ENCODE results near the gene RHBDF2. TPM values are rescaled to one million over a fixed set of nuclear protein-coding genes. Genes with fewer than 3 reads are reported as not detected.

Gene RHBDF2
- total RNA-seq, 2 experiments from 2014 or later = 20.7 to 22.2 TPM

DNA sequence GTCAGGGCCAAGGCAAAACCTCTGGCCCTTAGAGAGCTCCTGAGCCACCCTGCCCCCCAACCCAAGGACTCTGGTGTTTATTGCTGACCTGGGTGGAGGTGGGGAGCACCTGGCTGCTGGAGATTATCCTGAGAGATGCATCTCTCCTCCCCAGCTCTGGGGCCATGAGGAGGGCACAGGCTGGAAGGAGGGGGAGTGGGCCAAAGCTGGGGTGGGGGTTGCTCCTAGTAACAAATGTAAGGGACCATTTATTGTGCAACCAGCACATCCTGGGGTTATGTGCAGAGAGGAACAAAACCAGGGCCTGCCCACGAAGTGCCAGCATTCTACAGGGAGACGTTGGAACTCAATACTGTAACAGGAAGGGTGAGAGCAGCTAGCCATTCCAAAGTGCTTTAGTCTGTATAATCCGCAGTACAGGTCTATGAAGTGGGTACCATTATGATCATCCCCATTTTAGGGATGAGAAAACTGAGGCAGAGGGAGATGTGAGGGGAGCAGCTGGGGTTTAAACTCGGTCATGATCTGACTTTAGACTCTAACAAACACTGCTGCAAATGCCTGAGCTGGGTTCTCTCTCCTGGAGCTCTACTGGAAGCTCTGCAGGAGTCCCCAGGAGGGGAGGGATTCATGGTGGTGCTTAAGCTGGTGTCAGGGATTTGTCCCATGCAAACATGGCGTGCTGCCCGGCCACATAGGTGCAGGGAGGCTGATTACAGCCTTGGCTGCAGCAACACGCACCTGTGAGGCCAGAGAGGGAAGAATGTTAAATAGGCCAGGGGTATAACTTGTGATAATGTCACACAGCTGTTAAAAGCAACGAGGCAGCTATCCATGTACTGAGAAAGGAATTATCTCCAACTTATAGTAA is 1.4 kb upstream of the RHBDF2 start:
- H3K9me3 Mint-ChIP-seq = no peaks in the 10 kb centered on the region
- H3K4me3 Mint-ChIP-seq = no peak overlapping the region
- H3K27me3 Mint-ChIP-seq = no peaks in the 10 kb centered on the region
- no peak for DNase-seq
- peak overlapping the region; percentile 51 for H3K27ac Mint-ChIP-seq
- H3K4me1 Mint-ChIP-seq = peaks cover 24% of the 10 kb centered on the region
- H3K36me3 Mint-ChIP-seq = peaks cover 2% of the 10 kb centered on the region

DNA sequence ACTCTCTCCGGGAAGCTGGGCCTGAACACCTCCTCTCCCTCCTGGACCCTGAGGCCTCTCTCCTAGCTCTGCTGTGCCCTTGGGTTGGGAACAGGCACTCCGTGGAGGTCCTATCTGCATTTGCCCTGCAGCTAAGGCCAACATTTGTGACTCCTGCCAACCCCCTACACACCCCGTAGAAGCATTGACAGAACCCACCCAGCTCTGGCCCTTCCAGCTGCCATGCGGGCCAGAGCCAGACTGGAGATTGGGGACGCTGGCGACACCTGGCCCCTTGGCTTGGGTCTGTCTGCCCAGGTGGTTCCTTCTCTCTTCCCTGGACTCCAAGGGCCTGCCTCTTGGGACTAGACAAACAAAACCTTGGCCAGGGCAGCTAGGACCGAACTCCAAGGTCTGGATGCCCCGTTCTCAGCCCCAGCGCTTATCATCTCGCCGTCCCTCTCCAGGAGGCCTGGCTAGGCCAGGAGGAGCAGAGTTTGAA is 644 bp upstream of the RHBDF2 start:
- Mint-ChIP-seq H3K9me3 (no peaks in the 10 kb centered on the region), H3K36me3 (peaks cover 2% of the 10 kb centered on the region), H3K4me1 (peaks cover 26% of the 10 kb centered on the region), H3K27ac (peak overlapping the region; percentile 92), H3K27me3 (no peaks in the 10 kb centered on the region), H3K4me3 (peak overlapping the region; percentile 80)
- DNase-seq = no peak

DNA sequence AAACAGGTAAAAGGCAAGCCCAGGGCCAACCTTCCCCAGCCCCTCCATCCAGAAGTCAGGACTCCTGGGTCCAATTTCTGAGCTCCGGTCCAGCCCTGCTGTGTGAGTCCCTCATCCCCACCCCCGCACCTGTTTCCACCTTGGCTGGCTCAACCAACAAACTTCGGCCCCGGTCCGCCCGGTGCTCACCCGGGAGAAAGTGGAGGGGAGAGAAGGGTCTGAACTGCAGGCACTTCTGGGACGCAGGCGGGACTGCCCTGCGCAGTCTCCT is 541 bp downstream of the RHBDF2 start:
- Mint-ChIP-seq H3K9me3 (no peaks in the 10 kb centered on the region), H3K27me3 (no peaks in the 10 kb centered on the region), H3K4me1 (peaks cover 27% of the 10 kb centered on the region), H3K4me3 (peak overlapping the region; percentile 90), H3K36me3 (peaks cover 2% of the 10 kb centered on the region), H3K27ac (peak overlapping the region; percentile 74)
- no peak for DNase-seq

DNA sequence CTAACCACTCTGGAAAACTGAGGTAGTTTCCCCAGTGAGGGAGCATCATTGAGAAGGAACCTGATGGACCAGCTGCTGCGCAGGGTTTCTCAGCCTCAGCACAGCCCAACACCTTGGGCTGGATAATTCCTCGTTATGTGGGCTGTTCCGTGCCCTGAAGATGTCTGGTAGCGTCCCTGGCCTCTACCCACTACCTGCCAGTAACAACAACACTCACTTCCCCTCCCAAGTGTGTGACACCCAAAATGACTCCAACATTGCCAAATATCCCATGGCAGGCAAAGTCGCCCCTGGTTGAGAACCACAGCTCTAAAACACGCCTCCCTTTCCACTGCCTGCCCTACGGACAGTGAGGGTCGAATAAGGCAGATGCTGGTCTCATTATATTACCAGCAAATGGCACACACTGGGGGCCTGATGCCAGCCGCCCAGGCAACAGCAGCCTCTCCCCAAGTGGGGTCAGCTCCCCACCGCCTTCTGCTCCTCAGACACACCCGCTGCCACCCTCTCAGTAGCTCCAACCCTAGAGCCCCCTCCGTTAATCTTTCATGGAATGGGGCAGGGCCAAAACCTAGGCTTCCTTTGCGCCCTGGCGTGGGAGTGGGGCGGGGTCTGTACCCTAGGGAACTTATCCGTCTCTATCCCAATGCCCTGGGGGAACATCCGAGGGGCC is 1.0 kb downstream of the RHBDF2 start:
- Mint-ChIP-seq H3K36me3 (peaks cover 2% of the 10 kb centered on the region), H3K4me1 (peaks cover 27% of the 10 kb centered on the region), H3K27ac (no peak overlapping the region), H3K4me3 (peak overlapping the region; percentile 90), H3K27me3 (no peaks in the 10 kb centered on the region), H3K9me3 (no peaks in the 10 kb centered on the region)
- DNase-seq = no peak

DNA sequence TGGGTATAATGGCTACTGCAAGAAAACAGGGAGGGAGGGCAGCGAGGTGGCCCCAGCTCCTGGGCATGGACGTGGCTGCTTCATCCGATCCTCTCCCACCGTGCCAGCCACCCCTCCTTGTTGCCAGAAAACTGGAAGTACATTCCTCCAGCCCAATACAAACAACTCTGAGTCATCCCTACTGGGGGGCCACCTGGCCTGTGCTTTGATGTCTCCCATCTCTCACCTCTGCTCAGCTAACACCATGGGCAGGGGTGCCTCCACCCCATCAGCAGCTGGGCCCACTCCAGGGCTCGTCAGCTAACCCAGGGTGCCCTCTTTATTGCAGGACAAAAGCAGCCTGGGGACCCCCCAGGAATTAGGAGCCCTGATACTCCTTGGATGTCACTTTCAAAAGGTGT is 2.0 kb downstream of the RHBDF2 start:
- H3K27me3 Mint-ChIP-seq = no peaks in the 10 kb centered on the region
- peaks cover 27% of the 10 kb centered on the region for H3K4me1 Mint-ChIP-seq
- no peaks in the 10 kb centered on the region for H3K9me3 Mint-ChIP-seq
- DNase-seq = no peak
- H3K36me3 Mint-ChIP-seq = peaks cover 2% of the 10 kb centered on the region
- peak overlapping the region; percentile 34 for H3K4me3 Mint-ChIP-seq
- H3K27ac Mint-ChIP-seq = no peak overlapping the region

DNA sequence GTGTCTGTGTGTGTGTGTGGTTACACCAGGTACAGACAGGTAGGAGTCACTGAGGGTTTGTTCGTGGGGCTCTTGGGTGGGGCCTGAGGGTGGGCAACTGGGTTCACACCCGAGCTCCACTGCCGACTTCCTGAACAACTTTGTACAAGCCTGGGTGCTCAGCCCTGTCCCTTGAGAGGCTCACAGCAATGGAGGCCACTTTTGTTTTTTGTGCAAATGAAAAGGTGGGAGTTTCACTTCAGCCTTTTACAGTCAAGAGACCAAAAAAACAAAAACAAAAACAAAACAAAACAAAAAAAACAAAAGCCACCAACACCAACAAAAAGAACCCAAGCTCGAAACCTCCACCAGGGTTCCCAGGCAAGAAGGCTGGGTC is 2.4 kb downstream of the RHBDF2 start:
- peaks cover 27% of the 10 kb centered on the region for H3K4me1 Mint-ChIP-seq

DNA sequence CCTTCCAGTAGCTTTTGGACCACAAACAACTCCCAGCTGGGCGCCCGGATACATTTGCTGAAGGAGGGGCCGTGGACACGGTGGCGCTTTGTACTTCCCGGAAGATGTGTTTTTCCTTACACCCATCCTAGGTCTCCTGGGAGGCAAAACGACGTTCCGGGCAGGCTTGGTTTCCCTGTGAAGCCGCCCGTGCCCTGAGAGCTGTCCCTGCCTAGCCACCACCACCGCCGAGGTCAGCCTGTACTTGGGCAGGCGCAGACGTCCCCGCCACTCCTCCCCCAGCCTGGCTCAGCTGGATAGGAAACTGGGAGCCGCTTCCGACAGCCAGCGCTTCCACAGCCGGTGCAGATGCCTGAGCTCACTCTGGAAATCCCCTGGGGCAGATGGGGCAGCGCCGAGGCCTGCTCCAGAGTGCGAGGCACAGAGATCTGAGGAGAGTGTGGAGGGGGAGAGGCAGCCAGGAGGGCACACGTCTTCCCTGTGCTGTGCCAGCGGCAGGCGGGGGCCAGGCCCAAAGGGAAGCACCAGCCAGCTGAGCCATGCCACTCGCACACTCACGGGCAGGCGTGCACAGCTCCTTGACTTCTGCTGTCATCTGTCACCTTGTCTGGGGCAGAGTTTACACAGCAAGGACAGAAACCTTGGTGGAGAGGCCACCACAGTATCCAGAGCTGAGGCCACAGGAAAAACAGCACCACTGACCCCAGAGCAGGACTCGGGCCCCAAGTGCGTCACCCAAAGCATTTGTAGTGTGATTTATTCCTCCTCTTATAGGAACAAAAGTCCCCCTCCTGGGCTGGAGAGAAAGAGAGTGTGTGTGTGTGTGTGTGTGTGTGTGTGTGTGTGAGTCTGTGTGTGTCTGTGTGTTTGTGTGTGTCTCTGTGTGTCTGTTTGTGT is 3.0 kb downstream of the RHBDF2 start:
- peaks cover 2% of the 10 kb centered on the region for H3K36me3 Mint-ChIP-seq
- DNase-seq = no peak
- H3K27me3 Mint-ChIP-seq = no peaks in the 10 kb centered on the region
- H3K4me3 Mint-ChIP-seq = no peak overlapping the region
- H3K27ac Mint-ChIP-seq = peak overlapping the region; percentile 64
- no peaks in the 10 kb centered on the region for H3K9me3 Mint-ChIP-seq
- peaks cover 33% of the 10 kb centered on the region for H3K4me1 Mint-ChIP-seq

More for the DNA sequence above, 2.4 kb downstream of the RHBDF2 start:
- H3K27me3 Mint-ChIP-seq = no peaks in the 10 kb centered on the region
- H3K27ac Mint-ChIP-seq = peak overlapping the region; percentile 64
- no peak for DNase-seq
- H3K9me3 Mint-ChIP-seq = no peaks in the 10 kb centered on the region
- peaks cover 2% of the 10 kb centered on the region for H3K36me3 Mint-ChIP-seq
- H3K4me3 Mint-ChIP-seq = no peak overlapping the region

DNA sequence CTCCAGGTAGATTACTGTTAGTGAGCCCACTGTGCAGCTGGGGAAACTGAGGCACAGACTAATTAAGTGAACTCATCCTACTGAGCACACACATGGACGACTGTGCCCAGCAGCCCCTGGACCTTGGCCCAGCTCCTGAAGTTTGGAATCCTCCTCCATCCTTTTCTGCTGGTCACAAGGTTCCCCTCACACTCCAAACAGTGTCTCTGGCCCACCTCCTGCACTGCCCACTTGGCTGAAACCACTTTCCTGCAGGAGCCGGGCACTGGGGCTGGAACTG is 3.6 kb downstream of the RHBDF2 start:
- DNase-seq = no peak
- Mint-ChIP-seq H3K9me3 (no peaks in the 10 kb centered on the region), H3K4me1 (peaks cover 39% of the 10 kb centered on the region), H3K27ac (no peak overlapping the region), H3K36me3 (peaks cover 2% of the 10 kb centered on the region), H3K4me3 (no peak overlapping the region), H3K27me3 (no peaks in the 10 kb centered on the region)

DNA sequence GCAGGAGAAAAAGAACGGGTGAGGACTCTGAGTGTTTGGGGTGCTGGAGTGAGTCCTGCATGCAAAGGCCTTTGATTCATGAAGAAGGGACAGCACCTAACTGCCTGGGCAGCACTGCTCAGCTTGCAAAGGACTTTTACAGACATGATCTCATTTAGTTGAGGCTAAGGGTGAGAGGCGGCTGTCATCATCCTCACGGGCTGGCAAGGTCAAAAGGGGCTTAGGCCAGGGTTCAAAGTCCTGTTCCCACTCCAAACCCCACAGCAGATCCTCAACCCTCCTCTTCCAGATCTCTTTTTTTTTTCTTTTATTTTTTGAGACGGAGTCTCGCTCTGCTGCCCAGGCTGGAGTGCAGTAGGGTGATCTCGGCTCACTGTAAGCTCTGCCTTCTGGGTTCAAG is 4.8 kb downstream of the RHBDF2 start:
- Mint-ChIP-seq H3K27ac (no peak overlapping the region), H3K36me3 (peaks cover 2% of the 10 kb centered on the region), H3K4me3 (no peak overlapping the region), H3K27me3 (no peaks in the 10 kb centered on the region), H3K4me1 (peaks cover 46% of the 10 kb centered on the region), H3K9me3 (no peaks in the 10 kb centered on the region)
- DNase-seq = no peak

DNA sequence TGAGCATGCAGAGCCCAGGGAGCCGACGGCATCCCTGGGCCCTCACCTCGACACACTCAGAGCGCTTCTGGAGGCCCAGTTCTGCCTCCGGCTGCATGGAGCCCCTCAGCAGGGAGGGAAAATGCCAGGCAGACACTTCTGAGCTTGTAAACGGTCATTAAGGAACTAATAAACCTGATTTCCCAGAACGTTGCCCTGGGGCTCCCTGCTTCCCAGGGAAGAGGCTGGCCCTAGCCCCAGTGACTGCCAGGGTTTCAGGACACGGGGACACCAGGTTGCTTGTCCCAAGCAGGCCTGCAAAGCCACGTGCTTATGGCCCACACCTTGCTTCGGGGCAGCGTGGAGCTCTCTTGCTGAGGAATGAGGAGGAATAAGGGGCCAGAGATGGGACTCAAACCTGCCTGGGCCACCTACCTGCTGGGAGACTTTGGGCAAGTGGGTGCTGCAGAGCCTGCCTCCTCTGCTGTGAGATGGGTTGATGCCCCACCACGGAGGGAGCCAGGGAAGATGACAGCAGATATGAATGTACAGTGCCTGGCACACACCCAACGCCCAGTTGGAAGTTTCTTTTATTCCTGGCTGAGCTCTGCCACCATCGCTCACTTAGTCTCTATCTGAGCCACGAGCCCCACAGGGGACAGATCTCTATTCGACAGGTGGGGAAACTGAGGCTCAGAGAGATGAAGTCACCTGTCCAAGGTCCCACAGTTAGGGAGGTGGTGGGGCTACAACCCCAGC is 5.4 kb downstream of the RHBDF2 start:
- Mint-ChIP-seq H3K27me3 (no peaks in the 10 kb centered on the region), H3K4me1 (peaks cover 44% of the 10 kb centered on the region), H3K27ac (no peak overlapping the region), H3K9me3 (no peaks in the 10 kb centered on the region), H3K36me3 (peaks cover 2% of the 10 kb centered on the region), H3K4me3 (no peak overlapping the region)
- DNase-seq = no peak

DNA sequence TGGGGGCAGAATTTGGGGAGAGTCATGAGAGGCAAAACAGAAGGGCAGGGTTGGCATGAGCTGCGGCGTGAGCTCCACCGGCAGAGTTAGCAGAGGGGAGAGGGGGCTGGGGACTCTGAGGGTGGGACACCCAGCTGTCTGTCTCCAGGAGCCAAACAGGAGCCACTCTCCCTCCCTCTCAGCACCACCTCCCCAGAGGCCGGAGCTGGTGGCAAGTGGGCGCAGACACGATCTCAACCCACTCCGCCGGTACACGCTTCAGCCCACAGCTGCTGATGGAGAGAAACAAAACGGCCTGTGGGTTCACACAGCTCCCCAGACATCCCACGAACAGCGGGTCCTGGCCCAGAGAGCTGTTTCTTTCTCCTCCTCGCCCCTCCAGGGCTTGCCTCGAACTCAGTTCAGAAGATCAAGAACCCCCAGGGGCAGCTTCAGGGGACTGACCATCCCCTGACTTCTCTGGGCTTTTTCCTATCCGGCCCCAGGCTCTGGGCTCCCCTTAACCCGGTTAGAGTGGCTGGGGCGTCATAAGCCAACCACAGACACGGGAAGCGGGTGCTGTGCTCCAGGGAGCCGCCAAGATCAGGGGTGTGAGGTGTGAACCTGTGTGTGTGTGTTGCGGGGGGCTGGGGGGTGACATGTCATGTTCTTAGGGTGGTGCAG is 7.6 kb downstream of the RHBDF2 start:
- H3K4me1 Mint-ChIP-seq = peaks cover 32% of the 10 kb centered on the region
- peak overlapping the region; percentile 88 for H3K27ac Mint-ChIP-seq
- DNase-seq = peak; percentile 36
- H3K9me3 Mint-ChIP-seq = no peaks in the 10 kb centered on the region
- H3K27me3 Mint-ChIP-seq = no peaks in the 10 kb centered on the region
- no peaks in the 10 kb centered on the region for H3K36me3 Mint-ChIP-seq
- peak overlapping the region; percentile 76 for H3K4me3 Mint-ChIP-seq

DNA sequence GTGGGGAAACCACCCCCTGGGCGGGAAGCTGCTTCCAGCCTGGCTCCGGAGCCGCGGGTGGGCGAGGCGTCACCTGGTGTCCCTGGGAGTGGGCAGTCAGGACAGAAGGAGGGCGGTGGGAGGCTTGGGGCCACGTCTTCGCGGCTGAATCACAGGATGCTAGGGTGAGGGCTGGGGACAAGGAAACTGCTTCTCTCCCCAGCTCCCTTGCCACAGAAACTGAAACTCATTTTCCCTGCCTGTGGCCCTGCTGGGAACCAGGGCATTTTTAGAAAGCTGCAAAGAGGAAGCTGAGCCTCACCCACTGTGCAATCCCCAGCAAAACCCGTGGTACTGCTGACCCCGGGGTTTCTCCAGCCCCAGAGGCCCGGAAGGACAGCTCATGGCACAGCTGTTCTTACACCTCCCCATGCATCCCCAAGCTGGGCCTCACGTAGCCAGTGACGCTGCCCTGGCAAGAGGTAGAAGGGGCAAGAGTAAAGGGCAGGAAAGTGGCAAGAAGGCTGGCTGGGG is 8.2 kb downstream of the RHBDF2 start:
- Mint-ChIP-seq H3K4me1 (peaks cover 29% of the 10 kb centered on the region), H3K9me3 (no peaks in the 10 kb centered on the region), H3K27me3 (no peaks in the 10 kb centered on the region), H3K4me3 (peak overlapping the region; percentile 76), H3K36me3 (no peaks in the 10 kb centered on the region), H3K27ac (peak overlapping the region; percentile 88)
- DNase-seq = peak; percentile 67

DNA sequence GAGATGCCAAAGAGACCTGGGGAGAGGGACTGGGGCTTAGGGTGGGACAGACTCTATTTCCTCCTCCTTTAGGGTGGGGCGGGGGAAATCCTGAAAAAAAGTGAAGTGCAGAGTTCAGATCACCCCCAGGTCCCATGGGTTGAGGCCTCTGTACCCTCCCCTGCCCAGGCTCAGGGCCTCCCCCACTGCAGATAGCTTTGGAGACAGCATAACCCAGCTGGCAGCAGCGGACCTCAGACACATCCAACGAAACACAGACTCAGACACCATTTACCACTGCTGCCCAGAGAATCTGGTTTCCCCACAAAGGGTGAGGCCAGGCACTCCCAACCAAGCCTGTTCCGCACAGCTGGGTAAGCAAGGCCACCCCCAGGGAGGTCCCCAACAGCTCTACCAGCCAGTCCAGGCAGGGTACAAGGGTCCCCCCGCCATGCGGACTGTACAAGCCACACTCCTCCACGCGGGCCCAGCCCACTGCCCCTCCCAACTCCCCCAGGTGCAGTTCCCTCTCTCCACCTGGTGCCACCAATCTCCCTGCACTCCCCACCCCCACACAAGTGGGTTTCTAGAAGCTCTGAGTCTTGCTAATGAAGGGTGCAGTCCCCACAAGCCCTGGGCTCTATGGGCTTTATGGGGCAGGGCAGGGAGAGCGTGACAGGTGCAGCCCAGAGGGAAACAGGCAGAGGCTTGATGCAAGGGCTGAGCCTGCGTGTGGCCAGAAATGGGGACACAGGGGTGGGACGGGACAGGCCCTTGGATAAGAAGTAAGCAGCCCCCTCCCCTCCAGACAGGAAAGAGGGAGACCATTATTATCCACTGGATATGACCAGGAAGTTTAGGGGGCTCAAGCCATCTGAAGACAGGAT is 8.9 kb downstream of the RHBDF2 start:
- peak overlapping the region; percentile 88 for H3K27ac Mint-ChIP-seq
- H3K4me3 Mint-ChIP-seq = peak overlapping the region; percentile 76
- H3K36me3 Mint-ChIP-seq = peaks cover 2% of the 10 kb centered on the region
- DNase-seq = peak; percentile 38
- H3K4me1 Mint-ChIP-seq = peaks cover 27% of the 10 kb centered on the region
- H3K27me3 Mint-ChIP-seq = no peaks in the 10 kb centered on the region
- H3K9me3 Mint-ChIP-seq = no peaks in the 10 kb centered on the region

Measured in activated naive CD8-positive, alpha-beta T cell treated with anti-CD3 and anti-CD28 coated beads for 36 hours (primary cell).